Ishikawa (cell line): ENCODE data around the gene HSDL1.

Source experiments
- EP300 ChIP-seq: IDR thresholded peaks from 2 replicates; pipeline ENCODE4 v1.6.1; 2012; ENCODE audit warnings: borderline replicate concordance
- FOXM1 ChIP-seq: IDR thresholded peaks from 2 replicates; pipeline ENCODE4 v1.6.1; 2012; ENCODE audit warnings: low read depth, borderline replicate concordance
- NFIC ChIP-seq: IDR thresholded peaks from 2 replicates; pipeline ENCODE4 v1.6.1; 2012
- RAD21 ChIP-seq: IDR thresholded peaks from 2 replicates; pipeline ENCODE4 v1.6.1; 2012; ENCODE audit warnings: low read depth
- TAF1 ChIP-seq: IDR thresholded peaks from 2 replicates; pipeline ENCODE4 v1.6.1; 2012; ENCODE audit warnings: low read depth, mild to moderate bottlenecking
- TCF12 ChIP-seq: IDR thresholded peaks from 2 replicates; pipeline ENCODE4 v1.6.1; 2012; ENCODE audit warnings: low read depth
- TEAD4 ChIP-seq: IDR thresholded peaks from 2 replicates; pipeline ENCODE4 v1.6.1; 2012
- YY1 ChIP-seq: IDR thresholded peaks from 2 replicates; pipeline ENCODE4 v1.6.1; 2012; ENCODE audit warnings: low read depth
- TF ChIP-seq, protein P1 (sequence below): IDR thresholded peaks from 2 replicates; pipeline ENCODE4 v1.6.1; 2012; ENCODE audit warnings: low read depth, mild to moderate bottlenecking

- TF ChIP-seq FOXM1 (no peak), TCF12 (no peak), TAF1 (no peak), RAD21 (no peak), NFIC (no peak), YY1 (no peak), TEAD4 (no peak), EP300 (no peak)
- TF ChIP-seq, protein P1, sequence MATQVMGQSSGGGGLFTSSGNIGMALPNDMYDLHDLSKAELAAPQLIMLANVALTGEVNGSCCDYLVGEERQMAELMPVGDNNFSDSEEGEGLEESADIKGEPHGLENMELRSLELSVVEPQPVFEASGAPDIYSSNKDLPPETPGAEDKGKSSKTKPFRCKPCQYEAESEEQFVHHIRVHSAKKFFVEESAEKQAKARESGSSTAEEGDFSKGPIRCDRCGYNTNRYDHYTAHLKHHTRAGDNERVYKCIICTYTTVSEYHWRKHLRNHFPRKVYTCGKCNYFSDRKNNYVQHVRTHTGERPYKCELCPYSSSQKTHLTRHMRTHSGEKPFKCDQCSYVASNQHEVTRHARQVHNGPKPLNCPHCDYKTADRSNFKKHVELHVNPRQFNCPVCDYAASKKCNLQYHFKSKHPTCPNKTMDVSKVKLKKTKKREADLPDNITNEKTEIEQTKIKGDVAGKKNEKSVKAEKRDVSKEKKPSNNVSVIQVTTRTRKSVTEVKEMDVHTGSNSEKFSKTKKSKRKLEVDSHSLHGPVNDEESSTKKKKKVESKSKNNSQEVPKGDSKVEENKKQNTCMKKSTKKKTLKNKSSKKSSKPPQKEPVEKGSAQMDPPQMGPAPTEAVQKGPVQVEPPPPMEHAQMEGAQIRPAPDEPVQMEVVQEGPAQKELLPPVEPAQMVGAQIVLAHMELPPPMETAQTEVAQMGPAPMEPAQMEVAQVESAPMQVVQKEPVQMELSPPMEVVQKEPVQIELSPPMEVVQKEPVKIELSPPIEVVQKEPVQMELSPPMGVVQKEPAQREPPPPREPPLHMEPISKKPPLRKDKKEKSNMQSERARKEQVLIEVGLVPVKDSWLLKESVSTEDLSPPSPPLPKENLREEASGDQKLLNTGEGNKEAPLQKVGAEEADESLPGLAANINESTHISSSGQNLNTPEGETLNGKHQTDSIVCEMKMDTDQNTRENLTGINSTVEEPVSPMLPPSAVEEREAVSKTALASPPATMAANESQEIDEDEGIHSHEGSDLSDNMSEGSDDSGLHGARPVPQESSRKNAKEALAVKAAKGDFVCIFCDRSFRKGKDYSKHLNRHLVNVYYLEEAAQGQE: no peak
Measured at GRCh38 chr16:84093120-84093878, 51.7 kb downstream of the HSDL1 start.
